T-helper 1 cell (primary cell): ENCODE data around the gene RGS9.
"Not testable (repeated sequence)": the region's sequence is repeated elsewhere in the genome, so short reads cannot be mapped to it uniquely, and the experiment has no call there.

ENCODE experiments used
- DNase-seq, 5 donors: peaks; one replicate each; pipeline ENCODE4 v3.0.0-alpha.2; 2012 to 2020

The RGS9 gene

DNA sequence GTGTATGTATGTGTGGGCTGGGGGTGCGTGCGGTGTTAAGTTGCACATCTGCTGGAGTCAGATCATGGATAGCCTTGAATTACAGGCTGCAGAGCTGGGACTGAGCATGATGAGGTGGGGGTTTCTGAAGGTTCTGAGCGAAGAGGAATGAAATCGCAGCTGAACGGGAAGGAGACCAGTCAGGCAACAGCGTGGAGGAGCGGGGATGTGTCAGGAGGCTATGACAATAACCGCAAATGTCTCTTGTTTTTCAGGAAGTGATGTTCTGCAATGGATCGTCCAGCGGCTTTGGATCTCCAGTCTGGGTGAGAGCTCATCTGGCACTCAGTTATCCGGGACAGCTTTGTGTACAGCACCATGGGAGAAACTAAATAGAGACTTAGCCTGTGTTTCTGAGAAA lies 20.9 kb downstream of the RGS9 start:
- DNase-seq, result no peak

DNA sequence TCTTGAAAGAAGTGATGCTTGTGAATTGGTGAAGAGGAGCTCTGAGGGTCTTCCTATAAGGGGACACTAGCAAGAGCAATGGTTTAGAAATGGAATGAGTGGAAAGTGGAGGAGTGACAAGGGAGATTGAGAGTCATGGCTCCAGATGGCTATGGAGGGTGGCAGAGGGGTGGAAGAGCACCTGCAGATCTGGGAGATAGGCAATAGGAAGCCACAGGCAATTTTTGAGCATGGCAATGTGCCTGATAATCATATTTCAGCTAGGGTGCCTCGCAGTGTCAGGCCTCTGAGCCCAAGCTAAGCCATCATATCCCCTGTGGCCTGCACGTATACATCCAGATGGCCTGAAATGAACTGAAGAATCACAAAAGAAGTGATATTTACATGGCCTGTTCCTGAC lies 21.5 kb downstream of the RGS9 start:
- DNase-seq, result no peak

DNA sequence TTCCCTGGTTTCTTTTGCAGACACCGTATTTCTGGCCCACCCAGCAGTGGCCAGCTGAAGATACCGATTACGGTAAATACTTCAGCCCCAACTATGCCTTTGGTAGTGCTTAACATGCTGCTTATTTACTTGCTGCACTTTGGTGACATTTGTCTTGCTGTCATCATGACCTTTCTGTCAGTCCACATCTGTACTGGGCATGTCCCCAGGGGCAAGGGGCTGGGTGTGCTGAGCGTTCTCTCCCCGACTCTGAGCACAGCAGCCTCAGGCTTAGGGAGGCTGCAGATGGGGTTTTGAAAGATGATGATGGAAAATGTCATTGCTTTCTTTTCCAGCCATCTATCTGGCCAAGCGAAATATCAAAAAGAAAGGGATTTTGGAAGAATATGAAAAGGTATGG lies 23.3 kb downstream of the RGS9 start:
- no peak for DNase-seq

DNA sequence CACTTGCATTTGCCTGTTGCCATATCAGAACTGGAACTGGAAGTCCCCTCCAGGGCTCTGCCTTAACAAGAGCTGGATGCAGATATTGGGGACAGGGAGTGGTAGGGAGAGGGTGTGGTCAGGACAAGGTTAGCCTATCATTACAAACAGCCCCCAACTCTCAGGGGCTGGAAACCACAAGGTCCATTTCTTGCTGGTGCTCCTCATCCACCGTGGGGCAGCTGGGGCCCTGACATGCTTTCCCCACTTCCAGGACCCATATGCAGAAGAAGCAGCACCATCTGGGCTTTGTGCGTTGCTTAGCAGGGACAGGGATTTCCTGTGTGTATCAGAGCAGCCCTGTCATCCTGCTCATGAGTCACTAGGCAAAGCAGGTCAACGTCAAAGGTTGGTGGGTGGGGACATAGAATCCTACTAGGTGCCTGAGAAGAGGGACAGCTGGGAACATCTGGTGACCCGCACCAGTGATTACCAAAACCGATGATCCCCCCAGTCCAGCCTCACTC lies 26.9 kb downstream of the RGS9 start:
- peak in 1 of 5 donors; percentile 78 for DNase-seq

DNA sequence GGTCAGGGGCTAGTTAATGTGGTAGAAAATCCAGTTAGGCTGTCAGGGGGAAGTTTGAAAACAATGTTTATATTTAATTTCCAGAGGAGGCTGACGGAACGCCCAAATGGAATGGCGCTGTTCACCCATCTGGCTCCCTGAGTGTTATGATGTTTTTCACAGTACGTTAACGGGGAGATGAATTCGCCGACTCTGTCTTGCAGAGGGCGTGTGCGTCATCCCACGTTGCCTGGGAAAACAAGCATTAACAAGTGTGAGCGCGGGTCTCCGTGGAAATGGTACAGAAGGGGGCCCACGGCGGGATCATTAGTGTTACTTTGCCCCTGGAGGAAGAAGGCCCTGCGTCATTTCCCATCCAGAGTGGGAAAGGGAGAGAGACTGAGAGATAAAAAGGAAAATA lies 29.6 kb downstream of the RGS9 start:
- no peak for DNase-seq

DNA sequence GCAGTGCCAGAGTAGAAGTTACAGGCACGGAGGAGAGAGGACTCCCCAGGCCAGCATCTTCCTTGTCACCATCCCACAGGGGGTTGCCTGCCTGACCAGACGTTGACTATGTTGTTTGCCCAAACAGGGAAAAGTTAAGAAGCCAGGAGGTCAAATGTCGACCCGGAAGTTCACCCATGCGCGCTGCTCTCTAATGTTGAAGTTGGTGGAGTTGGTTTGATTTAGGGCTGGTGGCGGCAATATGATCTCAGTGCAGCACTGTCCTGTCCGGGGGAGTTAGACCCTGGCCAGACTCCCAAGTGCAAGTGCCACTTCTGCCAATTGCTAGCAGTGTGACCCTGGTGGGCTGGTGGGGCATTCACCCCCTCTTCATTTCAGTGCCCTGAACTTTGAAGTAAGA lies 30.4 kb downstream of the RGS9 start:
- no peak for DNase-seq

DNA sequence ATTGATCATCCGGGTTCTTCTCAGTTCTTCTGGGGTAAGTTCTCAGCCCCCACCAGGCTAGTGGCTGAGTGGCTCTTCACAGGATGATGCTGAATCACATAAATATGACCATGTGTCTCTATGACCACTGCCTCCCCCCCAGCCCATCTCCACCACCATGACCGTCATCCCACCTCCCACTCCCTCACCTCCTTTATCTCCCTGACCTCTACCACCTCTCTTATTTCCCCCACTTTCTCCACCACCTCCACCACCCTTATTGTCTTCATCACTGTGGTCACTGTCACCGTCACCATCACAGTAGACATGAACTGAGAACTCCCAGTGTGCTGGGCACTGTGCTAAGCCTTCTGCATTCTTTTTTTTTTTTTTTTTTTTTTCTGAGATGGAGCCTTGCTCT lies 32.5 kb downstream of the RGS9 start:
- DNase-seq, result no peak

DNA sequence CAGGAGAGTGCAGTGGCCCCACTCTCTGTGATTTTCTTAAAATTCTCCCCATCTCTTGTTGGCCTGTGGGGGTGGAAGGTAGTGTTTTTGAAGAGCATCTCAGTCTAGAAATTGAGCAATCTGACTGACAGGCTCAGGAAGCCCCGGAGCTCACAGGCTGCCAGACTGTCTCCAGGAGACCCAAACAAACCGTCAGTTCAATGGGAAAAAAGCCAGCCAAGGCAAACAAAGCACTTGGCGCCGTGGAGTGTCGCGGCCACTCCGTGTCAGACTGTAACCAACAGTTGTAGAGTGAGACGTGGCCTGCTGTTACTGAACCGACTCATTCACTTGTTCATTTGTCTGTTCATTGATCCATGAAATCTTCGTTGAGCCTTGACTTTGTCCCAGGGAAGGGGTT lies 33.7 kb downstream of the RGS9 start:
- no peak for DNase-seq

DNA sequence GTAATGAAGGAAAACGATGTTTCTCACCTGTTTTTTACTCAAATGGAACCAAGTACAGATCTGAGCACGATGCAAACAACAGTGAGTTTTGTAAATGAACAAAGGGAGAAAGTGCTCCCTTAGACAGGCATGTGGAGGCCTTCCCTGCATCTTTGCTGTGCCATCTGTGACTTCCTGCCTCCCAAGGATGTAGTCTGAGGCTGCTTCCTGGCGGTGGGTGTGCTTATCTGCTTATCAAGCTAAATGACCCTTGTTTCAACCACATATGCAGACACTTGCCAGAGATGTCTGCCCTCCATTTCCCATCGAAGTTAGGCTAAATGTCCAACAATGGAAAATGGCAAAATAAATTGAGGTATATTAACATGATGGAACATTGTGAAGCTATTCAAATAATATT lies 34.6 kb downstream of the RGS9 start:
- peak in 1 of 5 donors; percentile 29 for DNase-seq

DNA sequence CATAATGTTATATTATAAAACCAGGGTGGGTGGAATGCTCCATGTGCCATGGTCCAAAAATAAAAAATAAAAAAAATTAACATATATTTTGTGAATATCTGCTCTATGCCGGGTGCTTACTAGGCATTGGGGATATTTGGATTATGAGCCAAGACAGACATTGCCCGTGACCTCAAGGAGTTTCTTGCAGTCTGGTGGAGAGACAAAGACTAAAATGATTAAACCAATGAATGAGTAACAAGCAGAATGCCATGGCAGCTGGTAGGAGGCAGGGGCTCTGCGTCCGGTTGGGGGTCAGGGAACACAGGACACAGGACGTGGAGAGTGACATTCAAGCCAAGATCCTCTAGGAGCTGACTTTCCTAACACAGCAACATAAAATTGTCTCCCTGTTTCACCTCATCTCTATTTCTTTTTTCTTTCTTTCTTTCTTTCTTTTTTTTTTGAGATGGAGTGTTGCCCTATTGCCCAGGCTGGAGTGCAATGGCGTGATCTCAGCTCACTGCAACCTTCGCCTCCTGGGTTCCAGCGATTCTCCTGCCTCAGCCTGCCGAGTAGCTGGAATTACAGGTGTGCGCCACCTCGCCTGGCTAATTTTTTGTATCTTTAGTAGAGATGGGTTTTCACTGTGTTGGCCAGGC lies 35.4 kb downstream of the RGS9 start:
- no peak for DNase-seq

DNA sequence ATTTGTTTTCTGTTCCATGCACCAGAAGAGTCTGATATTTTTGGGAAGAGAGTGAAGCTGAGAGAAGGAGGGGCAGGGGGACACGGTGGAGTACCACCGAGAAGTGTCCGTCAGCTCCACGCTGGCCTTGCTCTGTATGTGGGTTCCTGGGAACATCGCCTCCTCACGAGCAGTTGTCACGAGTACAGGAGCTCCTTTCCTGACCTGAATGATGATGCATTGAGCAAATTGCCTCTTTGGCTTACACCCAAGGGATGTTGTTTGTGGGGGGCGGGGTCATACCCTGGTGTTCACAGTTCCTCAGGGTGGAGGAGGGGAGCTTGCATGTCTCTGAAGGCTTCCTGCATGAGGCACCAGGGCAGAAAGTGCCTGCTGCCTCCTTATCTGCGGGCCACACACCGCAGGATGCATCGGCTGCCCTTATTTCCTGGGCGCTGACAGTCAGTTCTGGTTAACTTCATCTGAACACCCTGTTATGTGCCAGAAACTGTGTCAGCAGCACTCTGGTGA lies 36.2 kb downstream of the RGS9 start:
- peak; percentile 23 to 96 (median 35) for DNase-seq

DNA sequence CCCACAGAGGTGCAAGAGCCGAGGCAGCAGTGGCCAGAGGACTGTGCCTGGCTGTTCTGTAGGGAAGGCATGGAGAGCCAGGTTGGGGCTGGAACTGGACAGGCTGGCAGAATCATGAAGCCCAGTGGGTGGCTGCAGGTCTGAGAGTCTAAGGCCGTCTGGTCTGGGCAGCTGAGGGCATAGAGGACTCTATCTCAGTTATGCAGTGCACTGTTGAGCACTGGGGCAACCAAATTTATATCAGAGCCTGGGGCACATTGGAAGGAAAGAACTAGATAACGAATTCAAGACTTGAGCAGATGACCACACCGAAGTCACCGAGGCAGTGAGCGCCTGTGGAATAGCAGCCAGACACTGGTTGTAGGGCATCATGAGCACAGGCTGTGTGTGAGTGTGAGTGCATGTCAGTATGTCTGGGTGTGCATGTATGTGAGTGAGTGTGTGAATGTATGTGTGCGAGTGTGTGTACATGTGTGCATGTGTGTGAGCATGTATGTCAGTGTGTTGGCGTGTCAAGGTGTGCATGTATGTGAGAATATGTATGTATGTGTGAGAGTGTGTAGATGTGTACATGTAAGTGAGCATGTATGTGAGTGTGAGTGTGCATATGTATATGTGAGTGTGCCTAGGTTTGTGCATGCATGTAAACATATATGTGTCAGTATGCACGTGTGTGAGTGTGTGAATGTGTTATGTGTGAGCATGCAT lies 37.0 kb downstream of the RGS9 start:
- no peak for DNase-seq

DNA sequence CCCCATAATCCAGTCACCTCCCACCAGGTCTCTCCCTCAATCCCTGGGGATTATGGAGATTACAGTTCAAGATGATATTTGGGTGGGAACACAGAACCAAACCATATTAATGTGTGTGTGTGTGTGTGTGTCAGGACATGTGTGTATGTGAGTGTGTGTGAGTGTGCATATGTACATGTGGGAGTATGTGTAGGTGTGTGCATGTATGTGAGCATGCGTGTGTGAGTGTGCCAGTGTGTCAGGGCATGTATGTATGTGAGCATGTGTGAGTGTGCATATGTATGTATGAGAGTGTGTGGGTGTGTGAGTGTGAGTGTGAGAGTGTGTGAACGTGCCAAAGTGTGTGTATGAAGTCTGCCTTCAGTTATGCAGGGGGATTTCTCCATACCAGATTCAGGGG lies 37.8 kb downstream of the RGS9 start:
- no peak for DNase-seq

DNA sequence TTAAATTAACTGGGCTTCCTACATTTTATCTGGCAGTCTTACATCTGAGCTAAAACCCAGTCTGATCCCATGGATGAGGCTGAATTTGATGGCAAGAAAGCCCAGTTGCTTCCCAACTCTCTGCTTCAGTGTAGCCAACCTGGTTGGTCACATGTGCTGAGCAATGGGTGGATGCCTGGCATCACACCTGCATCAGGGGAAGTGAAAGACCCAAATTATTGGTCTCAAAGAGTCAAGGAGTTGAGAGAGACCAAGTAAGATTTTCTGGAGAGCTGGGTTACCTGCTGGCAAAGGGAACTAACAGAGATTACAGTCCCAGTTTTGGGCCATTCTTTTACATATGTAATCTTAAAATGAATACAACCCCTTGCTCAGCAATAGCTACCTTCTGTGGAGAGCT lies 38.8 kb downstream of the RGS9 start:
- DNase-seq, result no peak

DNA sequence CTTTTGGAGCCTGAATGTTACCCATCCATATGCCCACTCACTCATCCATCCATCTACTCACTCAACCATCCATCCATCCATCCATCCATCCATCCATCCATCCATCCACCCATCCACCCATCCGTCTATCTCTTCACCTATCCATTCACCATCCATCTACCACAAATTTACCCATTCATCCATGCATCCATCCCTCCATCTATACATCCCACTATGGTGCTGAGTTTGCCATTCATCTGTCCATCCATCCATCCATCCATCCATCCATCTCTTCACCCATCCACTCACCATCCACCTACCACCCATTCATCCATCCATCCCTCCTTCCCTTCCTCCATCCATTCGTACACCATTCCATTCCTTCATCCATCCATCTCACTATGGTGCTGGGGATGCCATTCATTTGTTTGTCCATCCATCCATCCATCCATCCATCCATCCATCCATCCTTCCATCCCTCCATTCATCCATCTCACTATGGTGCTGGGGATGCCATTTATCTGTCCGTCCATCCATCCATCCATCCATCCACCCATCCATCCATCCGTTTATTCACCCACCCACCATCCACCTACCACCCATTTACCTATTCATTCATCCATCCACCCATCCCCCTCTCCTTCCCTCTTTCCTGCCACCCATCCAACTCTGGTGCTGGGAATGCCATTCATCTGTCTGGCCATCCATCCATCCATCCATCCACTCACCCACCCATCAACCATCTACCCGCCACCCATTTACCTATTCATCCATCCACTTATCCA lies 39.7 kb downstream of the RGS9 start:
- DNase-seq, result no peak

DNA sequence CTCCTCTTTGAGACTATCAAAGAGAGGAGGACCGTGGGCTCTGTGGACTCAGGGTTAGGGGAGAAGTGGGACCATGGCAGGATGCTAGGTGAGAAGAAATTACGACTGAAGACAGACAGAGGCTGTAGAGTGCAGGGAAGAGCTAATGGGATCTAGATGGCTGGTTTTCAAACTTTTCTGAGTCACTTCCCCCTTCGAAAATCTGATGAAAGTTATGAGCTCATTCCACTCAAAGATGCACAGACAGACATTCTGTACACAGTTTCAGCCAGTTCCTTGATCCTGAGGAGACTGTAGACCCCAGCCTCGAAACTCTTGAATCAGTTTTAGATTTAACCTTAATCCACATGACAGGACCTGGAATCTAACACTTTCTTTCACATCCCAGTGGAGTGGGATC lies 40.7 kb downstream of the RGS9 start:
- DNase-seq, result peak in 1 of 5 donors; percentile 45

DNA sequence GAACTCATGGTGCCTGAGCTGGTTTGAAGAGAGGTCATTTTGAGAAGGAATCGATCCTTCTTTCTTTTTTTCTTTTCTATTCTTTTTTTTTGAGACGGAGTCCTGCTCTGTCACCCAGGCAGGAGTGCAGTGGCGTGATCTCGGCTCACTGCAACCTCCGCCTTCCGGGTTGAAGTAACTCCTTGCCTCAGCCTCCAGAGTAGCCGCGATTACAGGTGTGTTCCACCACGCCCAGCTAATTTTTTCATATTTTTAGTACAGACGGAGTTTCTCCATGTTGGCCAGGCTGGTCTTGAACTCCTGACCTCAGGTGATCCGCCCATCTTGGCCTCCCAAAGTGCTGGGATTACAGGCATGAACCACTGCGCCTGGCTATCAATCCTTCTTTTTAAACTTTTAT lies 43.1 kb downstream of the RGS9 start:
- not testable (repeated sequence) for DNase-seq

DNA sequence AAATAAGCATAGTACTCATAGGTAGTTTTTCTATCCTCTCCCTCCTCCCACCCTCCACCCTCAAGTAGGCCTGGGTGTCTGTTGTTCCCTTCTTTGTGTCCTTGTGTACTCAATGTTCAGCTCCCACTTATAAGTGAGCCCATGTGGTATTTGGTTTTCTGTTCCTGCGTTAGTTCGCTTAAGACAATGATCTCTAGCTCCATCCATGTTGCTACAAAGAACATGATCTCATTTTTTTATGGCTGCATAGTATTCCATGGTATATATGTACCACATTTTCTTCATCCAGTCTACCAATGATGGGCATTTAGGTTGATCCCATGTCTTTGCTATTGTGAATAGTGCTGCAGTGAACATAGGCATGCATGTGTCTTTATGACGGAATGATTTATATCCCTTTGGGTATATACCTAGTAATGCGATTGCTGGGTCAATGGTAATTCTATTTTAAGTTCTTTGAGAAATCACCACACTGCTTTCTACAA lies 43.6 kb downstream of the RGS9 start:
- DNase-seq, result not testable (repeated sequence)

DNA sequence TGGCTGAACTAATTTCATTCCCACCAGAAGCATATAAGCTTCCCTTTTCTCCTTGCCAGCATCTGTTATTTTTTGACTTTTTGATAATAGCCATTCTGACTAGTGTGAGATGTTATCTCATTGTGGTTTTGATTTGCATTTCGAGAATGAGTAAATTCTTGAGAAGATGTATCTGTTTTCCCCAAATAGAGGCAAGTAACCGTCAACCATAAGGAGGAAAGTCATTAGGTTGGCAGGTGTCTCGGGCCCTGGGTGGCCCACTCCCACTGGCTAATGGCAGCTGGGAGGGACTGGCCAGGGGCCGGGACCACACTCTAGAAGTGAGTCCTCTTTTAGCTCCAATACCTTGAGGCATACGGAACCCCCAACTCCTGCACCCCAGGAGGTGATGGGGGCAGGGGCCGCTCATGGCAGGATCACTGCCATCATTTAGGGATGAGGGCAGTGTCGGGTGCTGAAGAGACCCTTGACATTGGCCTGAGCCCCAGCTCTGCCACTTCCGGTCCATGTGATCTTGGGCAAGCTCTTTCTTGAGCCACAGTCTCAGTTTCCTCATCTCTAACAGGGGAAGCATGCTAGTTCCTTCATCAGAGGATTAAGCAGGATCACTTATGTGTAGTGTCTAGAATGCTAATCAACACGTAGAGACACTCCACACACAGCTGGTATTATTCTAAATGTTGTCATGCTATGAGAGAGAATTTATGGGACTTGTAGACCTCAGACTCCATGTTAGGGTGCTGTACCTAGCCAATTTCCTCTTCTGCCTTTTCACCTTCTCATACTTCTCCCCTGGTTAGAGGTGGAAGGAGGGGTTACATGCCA lies 44.3 kb downstream of the RGS9 start:
- DNase-seq, result peak in 1 of 5 donors; percentile 89

DNA sequence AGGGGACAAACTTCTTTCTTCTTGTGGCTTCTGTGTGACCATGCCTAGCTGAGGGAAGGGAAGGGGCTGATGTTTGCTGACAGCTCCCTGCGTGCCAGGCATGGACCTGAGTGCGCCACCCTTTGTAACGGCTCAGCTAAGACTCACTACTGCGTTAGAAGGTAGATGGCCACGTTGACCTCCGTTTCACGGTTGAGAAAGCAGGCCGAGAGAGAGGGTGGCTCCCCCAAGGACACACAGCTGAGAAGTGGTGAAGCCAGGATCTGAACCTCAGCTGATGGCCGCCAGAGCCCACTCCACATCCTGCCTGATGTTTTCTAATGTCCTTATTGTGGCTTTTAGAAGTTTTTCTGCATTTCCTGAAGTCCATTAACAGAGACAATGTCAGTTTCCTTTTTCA lies 45.1 kb downstream of the RGS9 start:
- no peak for DNase-seq

DNA sequence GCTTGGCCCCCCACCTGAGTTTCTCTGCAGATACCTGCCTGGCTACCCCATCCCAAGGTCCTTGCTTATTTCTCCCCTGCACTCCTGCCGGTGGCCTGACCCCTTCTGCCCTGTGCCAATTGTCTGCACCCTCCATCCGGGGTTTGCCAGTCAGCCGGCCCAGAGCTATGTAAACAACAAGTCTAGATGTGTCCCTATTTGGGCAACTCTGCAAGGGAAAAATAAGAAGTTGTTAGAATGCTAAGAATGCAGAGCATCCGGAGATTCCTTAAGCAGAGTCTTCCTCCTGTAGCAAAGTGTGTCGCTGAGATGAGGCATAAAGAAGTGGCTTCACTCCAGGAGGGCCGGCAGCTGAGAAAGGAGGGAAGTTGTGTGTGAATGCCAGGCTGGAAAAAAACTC lies 46.6 kb downstream of the RGS9 start:
- no peak for DNase-seq

DNA sequence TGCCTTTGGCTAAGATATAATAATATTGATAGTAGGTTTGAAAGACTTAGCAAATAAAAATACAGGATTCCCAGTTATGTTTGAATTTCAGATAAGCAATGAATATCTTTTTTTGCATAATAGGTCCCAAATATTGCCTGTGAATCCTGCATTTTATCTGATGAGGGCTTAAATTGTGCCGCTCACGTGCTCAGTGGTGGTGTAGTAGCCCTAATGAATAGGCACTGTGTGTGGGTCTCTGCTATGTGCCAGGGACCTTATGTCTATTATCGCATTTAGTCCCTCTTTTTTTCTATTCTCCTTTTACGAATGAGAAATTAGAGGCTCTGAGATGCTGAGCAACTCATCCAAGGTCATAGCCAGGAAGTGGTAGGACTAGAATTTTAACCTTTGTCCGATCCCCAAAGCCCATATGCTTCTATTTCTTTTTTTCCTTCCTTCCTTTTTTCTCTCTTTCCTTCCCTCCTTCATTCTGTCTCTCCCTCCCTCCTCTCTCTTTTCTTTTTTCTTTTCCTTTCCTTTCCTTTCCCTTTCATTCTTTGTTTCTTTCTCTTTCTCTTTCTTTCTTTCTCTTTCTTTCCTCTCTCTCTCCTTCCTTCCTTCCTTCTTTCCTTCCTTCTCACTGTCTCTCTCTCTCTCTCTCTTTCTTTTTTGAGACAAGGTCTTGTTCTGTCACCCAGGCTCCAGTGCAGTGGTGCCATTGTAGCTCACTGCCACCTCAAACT lies 47.2 kb downstream of the RGS9 start:
- DNase-seq, result no peak
